HG03378 (cell line): ENCODE measurements around the gene CD244.

Experiments used
- ATAC-seq: cut with Tn5 transposase; IDR thresholded peaks from one replicate; pipeline ENCODE4 v1.9.1; 2021; ENCODE audit warnings: mild to moderate bottlenecking, moderate library complexity; ENCODE audit not compliant: unreplicated experiment

The CD244 gene

GRCh38 chr1:160850541-160850940, 12.1 kb downstream of the CD244 start:
- no peak for ATAC-seq

- ATAC-seq: no peak
Measured at GRCh38 chr1:160846281-160846680, 16.4 kb downstream of the CD244 start.

- no peak for ATAC-seq
Measured at GRCh38 chr1:160844447-160845232, 18.0 kb downstream of the CD244 start.

GRCh38 chr1:160841079-160841478, 21.6 kb downstream of the CD244 start:
- no peak for ATAC-seq

GRCh38 chr1:160839746-160840145, 22.9 kb downstream of the CD244 start:
- no peak for ATAC-seq

GRCh38 chr1:160838888-160839287, 23.8 kb downstream of the CD244 start:
- ATAC-seq: no peak

GRCh38 chr1:160837558-160838205, 25.0 kb downstream of the CD244 start:
- ATAC-seq: peak; percentile 77

- no peak for ATAC-seq
Measured at GRCh38 chr1:160836981-160837557, 25.6 kb downstream of the CD244 start.

- no peak for ATAC-seq
Measured at GRCh38 chr1:160836561-160836960, 26.1 kb downstream of the CD244 start.

GRCh38 chr1:160835751-160836150, 26.9 kb downstream of the CD244 start:
- ATAC-seq: no peak

- ATAC-seq: no peak
Measured at GRCh38 chr1:160834945-160835565, 27.6 kb downstream of the CD244 start.

- no peak for ATAC-seq
Measured at GRCh38 chr1:160830321-160831153, 32.1 kb downstream of the CD244 start.

GRCh38 chr1:160829766-160830165, 32.9 kb downstream of the CD244 start:
- ATAC-seq: no peak

GRCh38 chr1:160827418-160827817, 35.3 kb downstream of the CD244 start:
- no peak for ATAC-seq

GRCh38 chr1:160826546-160826945, 36.1 kb downstream of the CD244 start:
- no peak for ATAC-seq

GRCh38 chr1:160823296-160823695, 39.4 kb downstream of the CD244 start:
- no peak for ATAC-seq

GRCh38 chr1:160821627-160822026, 41.1 kb downstream of the CD244 start:
- ATAC-seq: no peak

- ATAC-seq: no peak
Measured at GRCh38 chr1:160819186-160819585, 43.5 kb downstream of the CD244 start.

GRCh38 chr1:160818207-160818937, 44.3 kb downstream of the CD244 start:
- no peak for ATAC-seq

GRCh38 chr1:160814856-160815255, 47.8 kb downstream of the CD244 start:
- no peak for ATAC-seq
